HCT116 (cell line): ENCODE data around the gene HLA-DPA1. TPM values are rescaled to one million over a fixed set of nuclear protein-coding genes. Genes with fewer than 3 reads are reported as not detected.

ENCODE experiments used
- ATAC-seq: fragments of 200-7000 bp; cut with Tn5 transposase; 2 replicates; pipeline ENCODE4 v1.9.1; 2020; ENCODE audit warnings: mild to moderate bottlenecking, moderate library complexity
- BruUV-seq: library from RNA; stranded (reverse); fragments of 400-500 nt; replicated peaks from 2 replicates; lab custom pipeline; 2021; lab: Mats Ljungman, UMichigan
- CTCF ChIA-PET: fragments of 300-600 bp; sonication (Branson Sonifier 250); formaldehyde crosslinking; loops from one replicate; lab custom pipeline; 2021; ENCODE audit warnings: antibody characterized with exemption; lab: Charles Lee
- POLR2A ChIA-PET: fragments of 300-600, 350-600 bp; sonication (Branson Sonifier 250); formaldehyde crosslinking; loops from one replicate; lab custom pipeline; 2021; ENCODE audit warnings: antibody characterized with exemption; lab: Charles Lee
- RAD21 ChIA-PET, 2 experiments: fragments of 300-600 bp; sonication (Branson Sonifier 250); formaldehyde crosslinking; loops; one replicate each; lab custom pipeline; 2023; ENCODE audit warnings: low total read pairs in 2 of 2; ENCODE audit not compliant: uncharacterized antibody in 2 of 2, unreplicated experiment in 2 of 2, low non-redundant PET in 1 of 2; lab: Charles Lee
- DNase-seq: peaks from one replicate; pipeline ENCODE4 v3.0.0-alpha.2; 2010; ENCODE audit warnings: low read depth, low spot score
- H2AFZ ChIP-seq: fragments of 200-600 bp; shearing (Covaris generic), sonication (generic); 2 replicates; pipeline ENCODE4 v1.6.1; 2017; ENCODE audit warnings: low read depth, mixed run types, mixed read lengths, antibody characterized with exemption, low read length; ENCODE audit not compliant: poor library complexity, severe bottlenecking
- H3K27ac ChIP-seq: 2 replicates; pipeline ENCODE4 v1.5.1; 2012; ENCODE audit warnings: low read depth, low read length
- H3K27me3 ChIP-seq: fragments of 200-600 bp; sonication (generic); 2 replicates; pipeline ENCODE4 v1.6.1; 2016; ENCODE audit warnings: mixed run types, low read length, mixed read lengths; ENCODE audit not compliant: insufficient read depth
- H3K36me3 ChIP-seq, 2 experiments: fragments of 200-500 bp in 1 of 2; fragments of 200-600 bp in 1 of 2; sonication (Bioruptor generic) in 1 of 2; sonication (generic) in 1 of 2; 2 replicates each; pipeline versions ENCODE4 v1.5.1 to v1.6.1; 2014 to 2016; ENCODE audit warnings: low read length in 2 of 2, inconsistent platforms in 1 of 2, mixed read lengths in 1 of 2, mixed run types in 1 of 2; ENCODE audit not compliant: insufficient read depth in 2 of 2, control insufficient read depth in 1 of 2
- H3K4me1 ChIP-seq, 2 experiments: fragments of 200-600 bp in 1 of 2; sonication (generic) in 1 of 2; 2 replicates each; pipeline versions ENCODE4 v1.5.1 to v1.6.1; 2012 to 2017; ENCODE audit warnings: low read length in 2 of 2, inconsistent platforms in 1 of 2, mild to moderate bottlenecking in 1 of 2, mixed read lengths in 1 of 2, mixed run types in 1 of 2, moderate library complexity in 1 of 2; ENCODE audit not compliant: insufficient read depth in 2 of 2, control insufficient read depth in 1 of 2
- H3K4me2 ChIP-seq: fragments of 200-600 bp; sonication (generic); 2 replicates; pipeline ENCODE4 v1.6.1; 2017; ENCODE audit warnings: mixed run types, low read length, mixed read lengths
- H3K4me3 ChIP-seq, 2 experiments: fragments of 200-600 bp in 1 of 2; sonication (generic) in 1 of 2; replicated peaks in 1 of 2; 2 replicates each; pipeline ENCODE4 v1.5.1; 2011 to 2016; ENCODE audit warnings: low read length in 2 of 2, control low read depth in 1 of 2, low read depth in 1 of 2, mild to moderate bottlenecking in 1 of 2, mixed read lengths in 1 of 2, mixed run types in 1 of 2
- H3K79me2 ChIP-seq: fragments of 200-600 bp; sonication (generic); 2 replicates; pipeline ENCODE4 v1.6.1; 2017; ENCODE audit warnings: mild to moderate bottlenecking, mixed run types, low read length, moderate library complexity, mixed read lengths; ENCODE audit not compliant: insufficient read depth
- H3K9ac ChIP-seq: fragments of 200-600 bp; sonication (generic); 2 replicates; pipeline ENCODE4 v1.6.1; 2016; ENCODE audit warnings: low read length, mixed read lengths
- H3K9me2 ChIP-seq: fragments of 200-600 bp; sonication (generic), shearing (Covaris generic); 2 replicates; pipeline ENCODE4 v1.6.1; 2017; ENCODE audit warnings: mixed run types, mild to moderate bottlenecking, moderate library complexity; ENCODE audit not compliant: insufficient read depth
- H3K9me3 ChIP-seq, 2 experiments: fragments of 200-500 bp in 1 of 2; fragments of 200-600 bp in 1 of 2; sonication (Bioruptor generic) in 1 of 2; sonication (generic) in 1 of 2; 2 replicates each; pipeline ENCODE4 v1.6.1; 2014 to 2017; ENCODE audit warnings: low read length in 2 of 2, mixed read lengths in 2 of 2, inconsistent platforms in 1 of 2, low read depth in 1 of 2, mild to moderate bottlenecking in 1 of 2, mixed run types in 1 of 2, moderate library complexity in 1 of 2; ENCODE audit not compliant: control insufficient read depth in 1 of 2, insufficient read depth in 1 of 2
- H4K20me1 ChIP-seq: fragments of 200-600 bp; sonication (generic), shearing (Covaris generic); 2 replicates; pipeline ENCODE4 v1.6.1; 2017; ENCODE audit warnings: mixed run types, mild to moderate bottlenecking, moderate library complexity; ENCODE audit not compliant: insufficient read depth
- CBX3 ChIP-seq: IDR thresholded peaks from 2 replicates; pipeline ENCODE4 v1.6.1; 2012; ENCODE audit warnings: low read depth
- CEBPB ChIP-seq: IDR thresholded peaks from 2 replicates; pipeline ENCODE4 v1.6.1; 2012; ENCODE audit warnings: low read depth
- CTCF ChIP-seq, 3 experiments: fragments of 200-600 bp in 1 of 3; sonication (generic) in 1 of 3; IDR thresholded peaks in 2 of 3; conservative IDR thresholded peaks in 1 of 3; 2 replicates each; pipeline ENCODE4 v1.5.1; 2012 to 2017; ENCODE audit warnings: low read depth in 2 of 3, low read length in 2 of 3, antibody characterized with exemption in 1 of 3, borderline replicate concordance in 1 of 3, control low read depth in 1 of 3, mild to moderate bottlenecking in 1 of 3, mixed read lengths in 1 of 3, mixed run types in 1 of 3, moderate library complexity in 1 of 3; ENCODE audit not compliant: insufficient read depth in 1 of 3
- EZH2 ChIP-seq: fragments of 200-600 bp; sonication (generic); IDR thresholded peaks from 2 replicates; pipeline ENCODE4 v1.6.1; 2017; ENCODE audit warnings: antibody characterized with exemption, mixed run types
- EZH2phosphoT487 ChIP-seq: fragments of 200-600 bp; IDR thresholded peaks from 2 replicates; pipeline ENCODE4 v1.6.1; 2018; ENCODE audit warnings: antibody characterized with exemption, borderline replicate concordance
- POLR2AphosphoS5 ChIP-seq: IDR thresholded peaks from 2 replicates; pipeline ENCODE4 v1.6.1; 2011; ENCODE audit warnings: mild to moderate bottlenecking, low read depth, low read length, moderate library complexity
- SP1 ChIP-seq: IDR thresholded peaks from 2 replicates; pipeline ENCODE4 v1.6.1; 2012; ENCODE audit warnings: low read depth
- YY1 ChIP-seq: IDR thresholded peaks from 2 replicates; pipeline ENCODE4 v1.6.1; 2011; ENCODE audit warnings: low read length, low read depth, moderate library complexity, mild to moderate bottlenecking; ENCODE audit not compliant: insufficient replicate concordance; ENCODE audit errors: extremely low read depth
- intact Hi-C: fragments of 100-400 bp; cut with micrococcal nuclease; formaldehyde crosslinking; loops from 2 replicates; pipeline ENCODE4 v1.10.0; 2022
- total RNA-seq: library from RNA; stranded (reverse); gene quantifications from one replicate; pipeline ENCODE4 v1.2.1, GENCODE V29; 2021; ENCODE audit not compliant: unreplicated experiment

HLA-DPA1 gene
- total RNA-seq, 1 experiment from 2014 or later = 0.89 TPM

GRCh38 chr6:33066917-33067521, 6.4 kb downstream of the HLA-DPA1 start:
- no peak for DNase-seq
- POLR2A ChIA-PET = no interaction called here
- TF ChIP-seq EZH2 (no peak), CTCF (IDR thresholded peaks at IDR 0.05 in 2 of 3, conservative IDR thresholded peaks at IDR 0.05 in 1 of 3; ENCODE audit: borderline replicate concordance in 1 of 3, insufficient read depth in 1 of 3, low read depth in 2 of 3, low read length in 2 of 3) (no peak)
- RAD21 ChIA-PET = no interaction called here
- intact Hi-C loops = no loop called here
- H3K4me3 ChIP-seq = no peak overlapping the region
- H3K79me2 ChIP-seq = no peaks in the 10 kb centered on the region
- no peaks in the 10 kb centered on the region for H3K4me1 ChIP-seq
- no peaks in the 10 kb centered on the region for H3K9me3 ChIP-seq
- H3K4me2 ChIP-seq = no peak overlapping the region
- H2AFZ ChIP-seq = no peak overlapping the region
- no peaks in the 10 kb centered on the region for H3K9me2 ChIP-seq
- CTCF ChIA-PET = no interaction called here
- H3K27me3 ChIP-seq = 0 out of 2 replicates have a peak, but pooled peaks cover 5% of the 10 kb centered on the region
- no peak for ATAC-seq
- H3K36me3 ChIP-seq = no peaks in the 10 kb centered on the region
- no TSS peak for BruUV-seq
- H4K20me1 ChIP-seq = no peaks in the 10 kb centered on the region
- H3K27ac ChIP-seq = no peak overlapping the region
- H3K9ac ChIP-seq = no peak overlapping the region

- ATAC-seq = no peak
- Histone ChIP-seq H2AFZ (no peak overlapping the region), H3K4me3 (no peak overlapping the region)
These were observed 8.1 kb downstream of the HLA-DPA1 start for GRCh38 chr6:33065312-33065711.

More at GRCh38 chr6:33065312-33065711, 8.1 kb downstream of the HLA-DPA1 start:
- Histone ChIP-seq H3K4me1 (no peaks in the 10 kb centered on the region), H3K9ac (no peak overlapping the region), H3K4me2 (no peak overlapping the region), H3K79me2 (no peaks in the 10 kb centered on the region), H3K9me2 (no peaks in the 10 kb centered on the region), H3K27ac (no peak overlapping the region), H3K9me3 (no peaks in the 10 kb centered on the region), H4K20me1 (no peaks in the 10 kb centered on the region), H3K36me3 (no peaks in the 10 kb centered on the region), H3K27me3 (0 out of 2 replicates have a peak, but pooled peaks cover 5% of the 10 kb centered on the region)
- ChIA-PET POLR2A (no interaction called here), CTCF (interaction anchor here (1.7 kb wide), 1 partner anchor 10 kb away, joined by 4 read pairs; the partner anchor contains the start of gene HLA-DPB1), RAD21 (no interaction called here)
- BruUV-seq = no TSS peak
- intact Hi-C loops = no loop called here
- no peak for TF ChIP-seq CEBPB
- no peak for TF ChIP-seq CBX3
- TF ChIP-seq POLR2AphosphoS5 = no peak
- no peak for TF ChIP-seq YY1
- no peak for TF ChIP-seq SP1
- TF ChIP-seq EZH2phosphoT487 = no peak
- DNase-seq = no peak
